ENCODE results near the gene GATA6. TPM values are rescaled to one million over a fixed set of nuclear protein-coding genes. Genes with fewer than 3 reads are reported as not detected.

The GATA6 gene
- 23.8 TPM for total RNA-seq (ENCODE audit: unreplicated experiment)
- long read RNA-seq, partial matches to known transcripts: 11 of 12 reads
- long read RNA-seq, other reads (novel, unspliced or antisense): 1 of 12 reads

DNA sequence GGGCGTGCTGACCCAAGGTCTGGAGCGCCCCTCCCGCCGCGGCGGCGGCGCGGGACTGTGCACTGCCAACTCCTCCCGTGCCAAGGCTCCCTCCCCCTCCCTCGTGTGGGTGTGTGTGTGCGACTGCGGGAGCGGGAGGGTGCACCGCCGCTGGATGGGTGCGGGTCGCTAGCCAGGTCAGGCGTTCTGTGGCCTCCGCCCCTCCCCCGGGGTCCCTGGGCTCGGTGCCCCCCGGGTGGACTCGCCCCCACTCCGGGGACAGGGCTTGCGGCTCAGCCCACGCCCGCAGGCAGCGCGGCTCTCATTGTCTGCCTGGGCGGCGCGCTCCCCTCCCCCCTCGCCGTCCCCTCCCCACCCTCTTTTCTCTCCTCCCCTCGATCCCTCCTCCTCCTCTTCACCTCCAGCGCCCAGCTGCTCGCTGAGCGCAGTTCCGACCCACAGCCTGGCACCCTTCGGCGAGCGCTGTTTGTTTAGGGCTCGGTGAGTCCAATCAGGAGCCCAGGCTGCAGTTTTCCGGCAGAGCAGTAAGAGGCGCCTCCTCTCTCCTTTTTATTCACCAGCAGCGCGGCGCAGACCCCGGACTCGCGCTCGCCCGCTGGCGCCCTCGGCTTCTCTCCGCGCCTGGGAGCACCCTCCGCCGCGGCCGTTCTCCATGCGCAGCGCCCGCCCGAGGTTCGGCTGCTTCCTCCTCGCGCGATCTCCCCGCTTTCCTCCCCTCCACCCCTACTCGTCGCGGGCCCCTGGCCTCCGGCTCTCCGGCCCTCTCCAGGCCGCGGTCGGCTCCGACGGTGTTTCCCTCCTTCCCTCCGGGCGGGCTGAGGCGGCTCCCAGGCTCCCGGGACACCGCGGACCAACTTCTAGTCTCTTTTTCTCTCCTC is at the start of gene GATA6:
GATA6 (plus strand) TSS at position 579 of the 878 bp plus-strand sequence. CDS start 1,556 bp downstream, outside the sequence.
- Mint-ChIP-seq H3K36me3 (ENCODE audit: low read depth, unreplicated experiment) (peaks cover 27% of the 10 kb centered on the region), H3K27me3 (ENCODE audit: unreplicated experiment) (peaks cover 36% of the 10 kb centered on the region), H3K4me1 (ENCODE audit: unreplicated experiment) (peaks cover 27% of the 10 kb centered on the region), H3K4me3 (ENCODE audit: unreplicated experiment) (peak within 1 kb of the TSS; percentile 98), H3K9me3 (ENCODE audit: unreplicated experiment) (no peaks in the 10 kb centered on the region), H3K27ac (ENCODE audit: unreplicated experiment) (peak within 1 kb of the TSS; percentile 81)
- peak; percentile 76 for DNase-seq (ENCODE audit: low spot score)
- TF ChIP-seq, protein P1, sequence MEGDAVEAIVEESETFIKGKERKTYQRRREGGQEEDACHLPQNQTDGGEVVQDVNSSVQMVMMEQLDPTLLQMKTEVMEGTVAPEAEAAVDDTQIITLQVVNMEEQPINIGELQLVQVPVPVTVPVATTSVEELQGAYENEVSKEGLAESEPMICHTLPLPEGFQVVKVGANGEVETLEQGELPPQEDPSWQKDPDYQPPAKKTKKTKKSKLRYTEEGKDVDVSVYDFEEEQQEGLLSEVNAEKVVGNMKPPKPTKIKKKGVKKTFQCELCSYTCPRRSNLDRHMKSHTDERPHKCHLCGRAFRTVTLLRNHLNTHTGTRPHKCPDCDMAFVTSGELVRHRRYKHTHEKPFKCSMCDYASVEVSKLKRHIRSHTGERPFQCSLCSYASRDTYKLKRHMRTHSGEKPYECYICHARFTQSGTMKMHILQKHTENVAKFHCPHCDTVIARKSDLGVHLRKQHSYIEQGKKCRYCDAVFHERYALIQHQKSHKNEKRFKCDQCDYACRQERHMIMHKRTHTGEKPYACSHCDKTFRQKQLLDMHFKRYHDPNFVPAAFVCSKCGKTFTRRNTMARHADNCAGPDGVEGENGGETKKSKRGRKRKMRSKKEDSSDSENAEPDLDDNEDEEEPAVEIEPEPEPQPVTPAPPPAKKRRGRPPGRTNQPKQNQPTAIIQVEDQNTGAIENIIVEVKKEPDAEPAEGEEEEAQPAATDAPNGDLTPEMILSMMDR (IDR thresholded peaks at IDR 0.05; ENCODE audit: unreplicated experiment): no peak

DNA sequence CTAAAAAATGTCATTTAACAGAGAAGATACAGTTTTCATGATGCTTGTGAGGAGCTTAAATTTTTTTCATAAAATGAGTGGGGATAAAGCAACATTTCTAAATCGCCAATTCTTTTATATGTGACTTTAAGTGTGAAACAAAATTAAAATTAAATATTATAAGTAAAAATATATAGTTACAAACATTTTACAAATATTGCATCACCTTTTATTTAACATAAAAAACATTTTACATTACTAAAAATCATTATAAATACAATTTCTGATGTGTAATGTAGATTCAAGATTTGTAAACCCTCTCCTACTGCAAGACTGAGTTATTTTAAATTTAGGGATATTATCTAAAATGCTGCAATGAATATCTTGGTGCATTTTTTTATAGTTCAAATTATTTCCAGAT is 44.4 kb upstream of the GATA6 start:
- TF ChIP-seq, protein P1 (IDR thresholded peaks at IDR 0.05; ENCODE audit: unreplicated experiment): no peak
- DNase-seq (ENCODE audit: low spot score): no peak
- no peaks in the 10 kb centered on the region for H3K4me1 Mint-ChIP-seq (ENCODE audit: unreplicated experiment)

DNA sequence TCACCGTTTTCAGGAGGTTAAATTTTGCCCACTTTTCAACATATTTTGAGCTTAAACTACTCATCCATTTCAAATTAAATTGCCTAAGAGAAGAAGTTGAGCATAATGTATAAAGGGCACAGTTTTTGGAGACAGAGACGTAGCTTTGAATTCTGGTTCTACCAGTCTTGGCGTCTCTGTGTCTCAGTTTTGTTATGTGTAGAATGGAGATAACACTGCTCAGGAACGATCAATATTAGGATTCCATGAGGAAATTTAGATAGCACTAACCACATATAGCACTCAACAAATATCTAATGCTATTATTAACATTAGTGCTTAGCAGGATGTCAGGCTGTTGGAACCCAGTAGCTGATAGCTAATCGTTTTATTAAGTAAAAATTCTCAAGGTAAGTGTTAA is 40.4 kb upstream of the GATA6 start:
- Mint-ChIP-seq H3K4me1 (ENCODE audit: unreplicated experiment) (no peaks in the 10 kb centered on the region), H3K9me3 (ENCODE audit: unreplicated experiment) (no peaks in the 10 kb centered on the region), H3K27ac (ENCODE audit: unreplicated experiment) (no peak overlapping the region), H3K4me3 (ENCODE audit: unreplicated experiment) (no peak overlapping the region), H3K36me3 (ENCODE audit: low read depth, unreplicated experiment) (no peaks in the 10 kb centered on the region), H3K27me3 (ENCODE audit: unreplicated experiment) (peaks cover 2% of the 10 kb centered on the region)
- TF ChIP-seq, protein P1 (IDR thresholded peaks at IDR 0.05; ENCODE audit: unreplicated experiment): no peak
- DNase-seq (ENCODE audit: low spot score): no peak

More for the DNA sequence above, 44.4 kb upstream of the GATA6 start:
- H3K4me3 Mint-ChIP-seq (ENCODE audit: unreplicated experiment): no peak overlapping the region
- no peaks in the 10 kb centered on the region for H3K36me3 Mint-ChIP-seq (ENCODE audit: low read depth, unreplicated experiment)
- peaks cover 2% of the 10 kb centered on the region for H3K27me3 Mint-ChIP-seq (ENCODE audit: unreplicated experiment)
- H3K27ac Mint-ChIP-seq (ENCODE audit: unreplicated experiment): no peak overlapping the region
- H3K9me3 Mint-ChIP-seq (ENCODE audit: unreplicated experiment): no peaks in the 10 kb centered on the region

DNA sequence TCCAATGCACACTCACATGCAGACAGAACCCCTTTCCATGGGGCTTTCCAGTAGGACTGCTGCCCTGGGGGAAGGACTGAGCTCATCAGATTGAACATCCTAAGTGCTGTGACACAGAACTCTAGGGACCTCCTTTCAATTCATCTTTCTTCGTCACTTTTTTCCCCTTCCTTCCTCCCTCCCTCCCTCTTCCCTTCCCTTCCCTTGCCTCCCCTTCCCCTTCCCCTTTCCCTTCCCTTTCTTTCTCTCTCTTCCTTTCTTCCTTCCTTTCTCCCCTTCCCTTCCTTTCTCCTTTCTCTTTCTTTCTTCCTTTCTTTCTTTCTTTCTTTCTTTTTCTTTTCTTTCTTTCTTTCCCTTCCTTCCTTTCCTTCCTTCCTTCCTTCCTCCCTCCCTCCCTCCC is 39.6 kb upstream of the GATA6 start:
- Mint-ChIP-seq H3K9me3 (ENCODE audit: unreplicated experiment) (no peaks in the 10 kb centered on the region), H3K36me3 (ENCODE audit: low read depth, unreplicated experiment) (no peaks in the 10 kb centered on the region), H3K4me3 (ENCODE audit: unreplicated experiment) (no peak overlapping the region), H3K4me1 (ENCODE audit: unreplicated experiment) (no peaks in the 10 kb centered on the region), H3K27ac (ENCODE audit: unreplicated experiment) (no peak overlapping the region), H3K27me3 (ENCODE audit: unreplicated experiment) (peaks cover 2% of the 10 kb centered on the region)
- DNase-seq (ENCODE audit: low spot score): no peak
- TF ChIP-seq, protein P1 (IDR thresholded peaks at IDR 0.05; ENCODE audit: unreplicated experiment): no peak

DNA sequence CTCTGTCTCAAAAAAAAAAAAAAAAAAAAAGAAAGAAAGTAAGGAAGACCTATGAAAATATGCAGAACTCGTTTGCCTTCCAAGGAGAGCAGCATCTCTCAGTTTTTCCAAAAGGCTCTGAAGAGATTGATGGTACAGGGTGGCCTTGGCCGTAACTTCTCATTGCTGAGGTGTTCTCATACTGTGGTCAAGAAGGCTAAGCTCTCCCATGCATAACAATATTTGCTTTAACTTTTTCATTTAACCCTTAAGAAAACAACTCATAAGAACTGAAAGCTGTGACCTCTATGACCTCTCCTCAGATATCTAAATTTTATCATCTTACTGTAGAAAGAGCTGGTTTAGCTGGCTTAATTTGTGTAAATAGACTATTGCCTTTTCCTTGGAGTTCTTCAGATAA is 37.1 kb upstream of the GATA6 start:
- Mint-ChIP-seq H3K4me3 (ENCODE audit: unreplicated experiment) (no peak overlapping the region), H3K36me3 (ENCODE audit: low read depth, unreplicated experiment) (no peaks in the 10 kb centered on the region), H3K4me1 (ENCODE audit: unreplicated experiment) (no peaks in the 10 kb centered on the region), H3K9me3 (ENCODE audit: unreplicated experiment) (no peaks in the 10 kb centered on the region), H3K27ac (ENCODE audit: unreplicated experiment) (no peak overlapping the region), H3K27me3 (ENCODE audit: unreplicated experiment) (peaks cover 2% of the 10 kb centered on the region)
- DNase-seq (ENCODE audit: low spot score): no peak
- TF ChIP-seq, protein P1 (IDR thresholded peaks at IDR 0.05; ENCODE audit: unreplicated experiment): no peak

Measured in endothelial cell (in vitro differentiated cells).